Endothelial cell of umbilical vein (primary cell): ENCODE measurements around the gene ITPR1. TPM values are rescaled to one million over a fixed set of nuclear protein-coding genes. Genes with fewer than 3 reads are reported as not detected.

Source experiments
- BruUV-seq: library from RNA; stranded (reverse); fragments of 400-500 nt; replicated peaks from 2 replicates; lab custom pipeline; 2021; lab: Mats Ljungman, UMichigan
- CTCF ChIA-PET: fragments of 300-600, 350-600 bp; sonication (Branson Sonifier 250); formaldehyde crosslinking; loops from one replicate; lab custom pipeline; 2021; ENCODE audit warnings: antibody characterized with exemption, inconsistent platforms; lab: Charles Lee
- POLR2A ChIA-PET: fragments of 300-600, 350-600 bp; sonication (Branson Sonifier 250); formaldehyde crosslinking; loops from one replicate; lab custom pipeline; 2021; ENCODE audit warnings: antibody characterized with exemption, inconsistent platforms; lab: Charles Lee
- DNase-seq: peaks from one replicate; pipeline ENCODE4 v3.0.0-alpha.2; 2011; ENCODE audit warnings: low read depth, low spot score
- FAIRE-seq: peaks from 2 replicates; lab custom pipeline; 2011; peaks lifted over from hg19 to GRCh38; lab: Jason Lieb, UNC
- H2AFZ ChIP-seq: 2 replicates; pipeline ENCODE4 v1.6.0; 2012; ENCODE audit warnings: low read depth, low read length, control low read depth, inconsistent platforms
- H3K27ac ChIP-seq: 2 replicates; pipeline ENCODE4 v1.5.1; 2011; ENCODE audit warnings: low read depth, mild to moderate bottlenecking, control low read depth, low read length, moderate library complexity; ENCODE audit not compliant: insufficient read depth
- H3K27me3 ChIP-seq, 2 experiments: 2 replicates each; pipeline versions ENCODE4 v1.6.0 to v1.6.1; 2011; ENCODE audit warnings: low read length in 2 of 2, mixed read lengths in 1 of 2; ENCODE audit not compliant: control insufficient read depth in 2 of 2, insufficient read depth in 2 of 2
- H3K36me3 ChIP-seq, 2 experiments: 2 replicates in 1 of 2; 3 replicates in 1 of 2; pipeline ENCODE4 v1.5.1; 2011; ENCODE audit warnings: low read length in 2 of 2, mild to moderate bottlenecking in 1 of 2, moderate library complexity in 1 of 2; ENCODE audit not compliant: control insufficient read depth in 2 of 2, insufficient read depth in 2 of 2; ENCODE audit errors: extremely low read depth in 1 of 2
- H3K4me1 ChIP-seq: 3 replicates; pipeline ENCODE4 v1.5.1; 2011; ENCODE audit warnings: mild to moderate bottlenecking, low read length; ENCODE audit not compliant: control insufficient read depth, insufficient read depth; ENCODE audit errors: extremely low read depth
- H3K4me2 ChIP-seq: 2 replicates; pipeline ENCODE4 v1.6.1; 2011; ENCODE audit warnings: low read length, control low read depth, mixed read lengths; ENCODE audit not compliant: insufficient read depth
- H3K4me3 ChIP-seq, 3 experiments: fragments of 200-600 bp in 1 of 3; sonication (generic), shearing (Covaris generic) in 1 of 3; replicated peaks in 1 of 3; 2 replicates each; pipeline ENCODE4 v1.5.1; 2011 to 2016; ENCODE audit warnings: control low read depth in 3 of 3, low read length in 3 of 3, mild to moderate bottlenecking in 2 of 3, inconsistent platforms in 1 of 3, low read depth in 1 of 3, moderate library complexity in 1 of 3; ENCODE audit not compliant: insufficient read depth in 1 of 3
- H3K79me2 ChIP-seq: 2 replicates; pipeline ENCODE4 v1.6.0; 2012; ENCODE audit warnings: low read length, inconsistent platforms; ENCODE audit not compliant: control insufficient read depth, insufficient read depth
- H3K9ac ChIP-seq: replicated peaks from 2 replicates; pipeline ENCODE3; 2011; ENCODE audit warnings: low read length, control low read depth; ENCODE audit not compliant: insufficient read depth; ENCODE audit errors: extremely low read depth
- H3K9me1 ChIP-seq: replicated peaks from 3 replicates; pipeline ENCODE4 v1.6.0; 2011; ENCODE audit warnings: mild to moderate bottlenecking, low read length; ENCODE audit not compliant: control insufficient read depth, insufficient read depth; ENCODE audit errors: extremely low read depth
- H3K9me3 ChIP-seq: replicated peaks from 2 replicates; pipeline ENCODE4 v1.5.1; 2012; ENCODE audit warnings: low read length, inconsistent platforms; ENCODE audit not compliant: control insufficient read depth, insufficient read depth
- H4K20me1 ChIP-seq: replicated peaks from 2 replicates; pipeline ENCODE3; 2011; ENCODE audit warnings: mild to moderate bottlenecking, low read length; ENCODE audit not compliant: control insufficient read depth, insufficient read depth; ENCODE audit errors: extremely low read depth
- EZH2 ChIP-seq: IDR thresholded peaks from 2 replicates; pipeline ENCODE4 v1.6.1; 2012; ENCODE audit warnings: borderline replicate concordance, low read depth, mild to moderate bottlenecking, moderate library complexity, low read length, inconsistent platforms; ENCODE audit not compliant: severe bottlenecking
- FOS ChIP-seq: IDR thresholded peaks from 2 replicates; pipeline ENCODE4 v1.6.1; 2011; ENCODE audit warnings: mild to moderate bottlenecking, low read length, moderate library complexity, borderline replicate concordance; ENCODE audit not compliant: insufficient read depth
- GATA2 ChIP-seq: IDR thresholded peaks from 2 replicates; pipeline ENCODE4 v1.7.0; 2011; ENCODE audit warnings: low read depth, mild to moderate bottlenecking, moderate library complexity, mixed read lengths, low read length; ENCODE audit not compliant: insufficient read length, insufficient read depth
- JUN ChIP-seq: IDR thresholded peaks from 2 replicates; pipeline ENCODE4 v1.6.1; 2011; ENCODE audit warnings: borderline replicate concordance, low read depth; ENCODE audit not compliant: insufficient read length, insufficient read depth
- MYC ChIP-seq: IDR thresholded peaks from one replicate; pipeline ENCODE4 v1.6.1; 2011; ENCODE audit warnings: mild to moderate bottlenecking, low read depth, low read length
- POLR2A ChIP-seq: IDR thresholded peaks from 2 replicates; pipeline ENCODE4 v1.6.1; 2012; ENCODE audit warnings: low read depth, mild to moderate bottlenecking, control low read depth, low read length
- POLR2AphosphoS5 ChIP-seq: IDR thresholded peaks from 2 replicates; pipeline ENCODE4 v1.6.1; 2012; ENCODE audit warnings: low read depth, mild to moderate bottlenecking, control low read depth, low read length, moderate library complexity; ENCODE audit not compliant: insufficient read depth
- dilution Hi-C: fragments of 300-500 bp; cut with MboI; formaldehyde crosslinking; loops from one replicate; pipeline ENCODE4 v1.15.0; 2019; ENCODE audit warnings: low sequenced_read_pairs; ENCODE audit not compliant: extremely low pct_ligation_motif_present
- intact Hi-C: fragments of 100-400 bp; cut with micrococcal nuclease; formaldehyde crosslinking; loops from one replicate; pipeline ENCODE4 v1.10.0; 2022
- polyA plus RNA-seq, 4 experiments: library from polyadenylated mRNA; depleted of rRNA in 3 of 4; stranded (reverse) in 3 of 4; unstranded in 1 of 4; fragments of >200 nt; gene quantifications; 2 replicates each; pipeline versions ENCODE4 v1.2.1 to v1.2.3, GENCODE V29; 2011 to 2012; ENCODE audit warnings: missing spikeins in 1 of 4
- total RNA-seq: library from RNA; stranded (reverse); gene quantifications from 2 replicates; pipeline ENCODE4 v1.2.3, GENCODE V29; 2021
- TF ChIP-seq, protein P1 (sequence below): IDR thresholded peaks from 2 replicates; pipeline ENCODE4 v1.6.1; 2011; ENCODE audit not compliant: insufficient read depth, insufficient read length
- TF ChIP-seq, protein P2 (sequence below), 2 donors: IDR thresholded peaks; 1 replicate in 1 of 2; 2 replicates in 1 of 2; pipeline ENCODE4 v1.5.1; 2011; ENCODE audit warnings: low read length in 2 of 2, mild to moderate bottlenecking in 2 of 2, moderate library complexity in 2 of 2, control low read depth in 1 of 2, inconsistent platforms in 1 of 2, low read depth in 1 of 2; ENCODE audit not compliant: insufficient read depth in 1 of 2; ENCODE audit errors: extremely low read depth in 1 of 2

The ITPR1 gene
- total and polyA plus RNA-seq, 2 donors (not counting 3 experiments of a cell fraction or from before 2014, with no cell fraction given): 5.1 to 16.1 TPM

- Histone ChIP-seq H3K27me3 (no peaks in the 10 kb centered on the region), H3K9ac (no peak overlapping the region), H3K79me2 (no peaks in the 10 kb centered on the region), H4K20me1 (no peaks in the 10 kb centered on the region), H3K4me3 (no peak overlapping the region), H3K4me1 (peaks cover 18% of the 10 kb centered on the region), H3K9me1 (no peaks in the 10 kb centered on the region), H2AFZ (no peak overlapping the region), H3K9me3 (no peaks in the 10 kb centered on the region), H3K4me2 (no peak overlapping the region), H3K27ac (no peak overlapping the region), H3K36me3 (no peaks in the 10 kb centered on the region)
- TF ChIP-seq POLR2A: no peak
- no peak for TF ChIP-seq MYC
- TF ChIP-seq POLR2AphosphoS5: no peak
- no peak for TF ChIP-seq EZH2
- no peak for TF ChIP-seq FOS
- TF ChIP-seq, protein P1, sequence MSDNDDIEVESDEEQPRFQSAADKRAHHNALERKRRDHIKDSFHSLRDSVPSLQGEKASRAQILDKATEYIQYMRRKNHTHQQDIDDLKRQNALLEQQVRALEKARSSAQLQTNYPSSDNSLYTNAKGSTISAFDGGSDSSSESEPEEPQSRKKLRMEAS: no peak
- TF ChIP-seq GATA2: no peak
- TF ChIP-seq JUN: no peak
- TF ChIP-seq, protein P2, sequence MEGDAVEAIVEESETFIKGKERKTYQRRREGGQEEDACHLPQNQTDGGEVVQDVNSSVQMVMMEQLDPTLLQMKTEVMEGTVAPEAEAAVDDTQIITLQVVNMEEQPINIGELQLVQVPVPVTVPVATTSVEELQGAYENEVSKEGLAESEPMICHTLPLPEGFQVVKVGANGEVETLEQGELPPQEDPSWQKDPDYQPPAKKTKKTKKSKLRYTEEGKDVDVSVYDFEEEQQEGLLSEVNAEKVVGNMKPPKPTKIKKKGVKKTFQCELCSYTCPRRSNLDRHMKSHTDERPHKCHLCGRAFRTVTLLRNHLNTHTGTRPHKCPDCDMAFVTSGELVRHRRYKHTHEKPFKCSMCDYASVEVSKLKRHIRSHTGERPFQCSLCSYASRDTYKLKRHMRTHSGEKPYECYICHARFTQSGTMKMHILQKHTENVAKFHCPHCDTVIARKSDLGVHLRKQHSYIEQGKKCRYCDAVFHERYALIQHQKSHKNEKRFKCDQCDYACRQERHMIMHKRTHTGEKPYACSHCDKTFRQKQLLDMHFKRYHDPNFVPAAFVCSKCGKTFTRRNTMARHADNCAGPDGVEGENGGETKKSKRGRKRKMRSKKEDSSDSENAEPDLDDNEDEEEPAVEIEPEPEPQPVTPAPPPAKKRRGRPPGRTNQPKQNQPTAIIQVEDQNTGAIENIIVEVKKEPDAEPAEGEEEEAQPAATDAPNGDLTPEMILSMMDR (IDR thresholded peaks at IDR 0.05; ENCODE audit: extremely low read depth in 1 of 2, insufficient read depth in 1 of 2, low read depth in 1 of 2, low read length in 2 of 2): no peak
- dilution Hi-C loops: no loop called here
- DNase-seq (no peak), FAIRE-seq (no peak)
- BruUV-seq: no TSS peak
- ChIA-PET CTCF (no interaction called here), POLR2A (no interaction called here)
- intact Hi-C loops: loop anchor here (10.0 kb wide), 1 partner anchor 1322 kb away; the partner anchor contains the start of gene CRBN
These were observed 4.0 kb downstream of the ITPR1 start for GRCh38 chr3:4497005-4497692.
